C1 segment of cervical spinal cord (tissue), 14 donors: ENCODE data around the gene SSR1.

Experiments
- DNase-seq, 14 donors: peaks; one replicate each; lab custom pipeline; 2025; lab: John Stamatoyannopoulos, UW

Gene SSR1

GRCh38 chr6:7239590-7239948 lies 73.4 kb downstream of the SSR1 start:
- no peak for DNase-seq

- DNase-seq, result peak in 7 of 14 donors; percentile 30 to 77 (median 41)
These were observed 74.0 kb downstream of the SSR1 start for GRCh38 chr6:7238900-7239589.

- no peak for DNase-seq
These were observed 74.5 kb downstream of the SSR1 start for GRCh38 chr6:7238526-7238899.

- no peak for DNase-seq
These were observed 75.3 kb downstream of the SSR1 start for GRCh38 chr6:7237653-7238188.

- DNase-seq, result no peak
These were observed 76.4 kb downstream of the SSR1 start for GRCh38 chr6:7236306-7237209.

GRCh38 chr6:7235712-7236305 lies 77.2 kb downstream of the SSR1 start:
- no peak for DNase-seq

GRCh38 chr6:7234547-7234946 lies 78.5 kb downstream of the SSR1 start:
- DNase-seq, result no peak

GRCh38 chr6:7232351-7232750 lies 80.6 kb downstream of the SSR1 start:
- no peak for DNase-seq

GRCh38 chr6:7230956-7231713 lies 81.9 kb downstream of the SSR1 start:
- DNase-seq, result no peak

GRCh38 chr6:7230327-7230691 lies 82.7 kb downstream of the SSR1 start:
- no peak for DNase-seq

GRCh38 chr6:7229376-7230326 lies 83.3 kb downstream of the SSR1 start:
- no peak for DNase-seq

GRCh38 chr6:7228662-7229375 lies 84.2 kb downstream of the SSR1 start:
- no peak for DNase-seq

- no peak for DNase-seq
These were observed 88.3 kb downstream of the SSR1 start for GRCh38 chr6:7224731-7225130.

- DNase-seq, result no peak
These were observed 90.8 kb downstream of the SSR1 start for GRCh38 chr6:7222197-7222596.

GRCh38 chr6:7219310-7219709 lies 93.7 kb downstream of the SSR1 start:
- no peak for DNase-seq

GRCh38 chr6:7218406-7218988 lies 94.5 kb downstream of the SSR1 start:
- no peak for DNase-seq
